ENCODE results near the gene MTFR1L. TPM values are rescaled to one million over a fixed set of nuclear protein-coding genes. Genes with fewer than 3 reads are reported as not detected.

MTFR1L gene
- total RNA-seq, 2 experiments from 2014 or later: 35.3 to 43.4 TPM

DNA sequence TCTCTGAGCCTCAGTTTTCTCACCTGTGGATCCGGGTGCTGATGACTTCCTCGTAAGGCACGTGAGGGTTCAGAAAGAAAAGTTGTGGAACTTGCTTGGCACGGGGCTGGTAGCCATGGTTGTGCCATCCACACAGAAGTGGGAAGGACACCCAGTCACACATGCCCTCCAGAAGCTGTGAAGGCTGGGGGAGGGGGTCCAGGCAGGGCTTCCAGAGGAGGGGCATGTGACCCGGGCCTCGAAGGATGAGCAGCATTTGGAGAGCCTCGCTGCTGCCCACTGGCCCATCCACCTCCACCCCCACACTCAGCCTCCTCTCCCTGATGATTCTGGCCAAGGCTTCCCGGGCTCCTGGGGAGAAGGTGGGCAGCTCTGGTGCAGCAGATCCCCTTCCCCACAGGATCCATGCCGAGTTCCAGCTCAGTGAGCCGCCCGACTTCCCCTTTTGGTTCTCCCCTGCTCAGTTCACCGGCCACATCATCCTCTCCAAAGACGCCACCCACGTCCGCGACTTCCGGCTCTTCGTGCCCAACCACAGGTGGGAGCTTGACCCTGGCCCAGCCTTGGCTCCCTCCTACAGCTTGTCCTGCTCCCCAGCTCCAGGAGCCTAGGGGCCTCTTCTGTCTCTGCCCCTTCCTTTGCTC lies 10.3 kb upstream of the MTFR1L start:
- H3K4me2 ChIP-seq (ENCODE audit: low read length): peak overlapping the region; percentile 61
- BruUV-seq (replicated peaks): no TSS peak

DNA sequence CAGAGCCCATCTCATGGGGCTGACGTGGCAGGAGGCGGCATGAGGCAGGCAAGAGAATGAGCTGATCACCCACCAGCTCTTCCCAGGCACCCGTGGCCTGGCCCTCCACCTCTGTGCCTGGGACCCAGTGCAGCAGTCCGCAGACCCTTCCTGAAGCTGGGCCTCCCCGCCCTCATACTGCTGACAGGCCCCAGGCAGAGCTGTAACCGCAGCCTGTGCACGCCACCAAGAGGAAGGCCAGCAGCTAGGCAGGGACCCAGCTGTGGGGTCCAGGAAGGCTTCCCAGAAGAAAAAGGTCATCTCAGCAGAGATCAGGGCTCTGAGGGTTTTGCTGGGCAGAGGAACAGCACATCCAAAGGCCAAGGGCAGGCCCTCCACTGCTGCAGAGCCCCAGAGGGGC lies 9.8 kb upstream of the MTFR1L start:
- Histone ChIP-seq H2AFZ (ENCODE audit: low read length) (peak overlapping the region; percentile 52; the same call in 1 of the 2 replicates), H3K27ac (ENCODE audit: low read depth, low read length, poor library complexity, severe bottlenecking) (peak overlapping the region; percentile 43), H3K36me3 (ENCODE audit: insufficient read depth, low read length) (no peaks in the 10 kb centered on the region), H3K4me2 (ENCODE audit: low read length) (peak overlapping the region; percentile 61), H4K20me1 (ENCODE audit: insufficient read depth, low read length) (no peaks in the 10 kb centered on the region), H3K4me1 (ENCODE audit: insufficient read depth, low read length, poor library complexity, severe bottlenecking) (peaks cover 21% of the 10 kb centered on the region), H3K4me3 (ENCODE audit: low read depth, low read length, poor library complexity, severe bottlenecking) (no peak overlapping the region), H3K79me2 (ENCODE audit: insufficient read depth, low read depth, low read length) (no peaks in the 10 kb centered on the region), H3K9me3 (ENCODE audit: low read length) (no peaks in the 10 kb centered on the region), H3K9me2 (ENCODE audit: insufficient read depth, low read length) (no peaks in the 10 kb centered on the region)
- intact Hi-C loops (cut with micrococcal nuclease; ENCODE audit: unreplicated experiment): loop anchor here (1.0 to 5.0 kb wide), 4 partner anchors 193 to 306 kb away; partner anchors contain the start of gene MAN1C1
- no TSS peak for BruUV-seq (replicated peaks)
- TF ChIP-seq, protein P1, sequence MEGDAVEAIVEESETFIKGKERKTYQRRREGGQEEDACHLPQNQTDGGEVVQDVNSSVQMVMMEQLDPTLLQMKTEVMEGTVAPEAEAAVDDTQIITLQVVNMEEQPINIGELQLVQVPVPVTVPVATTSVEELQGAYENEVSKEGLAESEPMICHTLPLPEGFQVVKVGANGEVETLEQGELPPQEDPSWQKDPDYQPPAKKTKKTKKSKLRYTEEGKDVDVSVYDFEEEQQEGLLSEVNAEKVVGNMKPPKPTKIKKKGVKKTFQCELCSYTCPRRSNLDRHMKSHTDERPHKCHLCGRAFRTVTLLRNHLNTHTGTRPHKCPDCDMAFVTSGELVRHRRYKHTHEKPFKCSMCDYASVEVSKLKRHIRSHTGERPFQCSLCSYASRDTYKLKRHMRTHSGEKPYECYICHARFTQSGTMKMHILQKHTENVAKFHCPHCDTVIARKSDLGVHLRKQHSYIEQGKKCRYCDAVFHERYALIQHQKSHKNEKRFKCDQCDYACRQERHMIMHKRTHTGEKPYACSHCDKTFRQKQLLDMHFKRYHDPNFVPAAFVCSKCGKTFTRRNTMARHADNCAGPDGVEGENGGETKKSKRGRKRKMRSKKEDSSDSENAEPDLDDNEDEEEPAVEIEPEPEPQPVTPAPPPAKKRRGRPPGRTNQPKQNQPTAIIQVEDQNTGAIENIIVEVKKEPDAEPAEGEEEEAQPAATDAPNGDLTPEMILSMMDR (conservative IDR thresholded peaks at IDR 0.05; ENCODE audit: low read length): peak; percentile 55
- no peak for TF ChIP-seq EZH2phosphoT487 (IDR thresholded peaks at IDR 0.05; ENCODE audit: borderline replicate concordance, low read depth, low read length)
- DNase-seq (ENCODE audit: low spot score): peak; percentile 44
- POLR2A ChIA-PET: interaction anchor here (0.6 to 1.4 kb wide), 3 partner anchors 9 to 288 kb away, joined by 3 to 6 read pairs (median 3); partner anchors contain the start of genes MTFR1L and SELENON
- CTCF ChIA-PET (ENCODE audit: unreplicated experiment): interaction anchor here (1.0 to 1.7 kb wide), 4 partner anchors 201 to 289 kb away, joined by 3 to 7 read pairs (median 4); no protein-coding TSS in a partner anchor

More for the DNA sequence above, 10.3 kb upstream of the MTFR1L start:
- ChIA-PET CTCF (ENCODE audit: unreplicated experiment) (interaction anchor here (1.0 to 1.7 kb wide), 4 partner anchors 200 to 289 kb away, joined by 3 to 7 read pairs (median 4); no protein-coding TSS in a partner anchor), POLR2A (interaction anchor here (0.6 to 1.4 kb wide), 2 partner anchors 9 to 10 kb away, joined by 3 to 6 read pairs; partner anchors contain the start of genes MTFR1L and SELENON)
- Histone ChIP-seq H3K9me2 (ENCODE audit: insufficient read depth, low read length) (no peaks in the 10 kb centered on the region), H3K9me3 (ENCODE audit: low read length) (no peaks in the 10 kb centered on the region), H4K20me1 (ENCODE audit: insufficient read depth, low read length) (no peaks in the 10 kb centered on the region), H3K36me3 (ENCODE audit: insufficient read depth, low read length) (no peaks in the 10 kb centered on the region), H3K4me1 (ENCODE audit: insufficient read depth, low read length, poor library complexity, severe bottlenecking) (peaks cover 21% of the 10 kb centered on the region), H2AFZ (ENCODE audit: low read length) (peak overlapping the region; percentile 52; the same call in 1 of the 2 replicates), H3K79me2 (ENCODE audit: insufficient read depth, low read depth, low read length) (no peaks in the 10 kb centered on the region), H3K4me3 (ENCODE audit: low read depth, low read length, poor library complexity, severe bottlenecking) (no peak overlapping the region), H3K27ac (ENCODE audit: low read depth, low read length, poor library complexity, severe bottlenecking) (peak overlapping the region; percentile 43)
- peak; percentile 77 for DNase-seq (ENCODE audit: low spot score)
- intact Hi-C loops (cut with micrococcal nuclease; ENCODE audit: unreplicated experiment): no loop called here
- no peak for TF ChIP-seq EZH2phosphoT487 (IDR thresholded peaks at IDR 0.05; ENCODE audit: borderline replicate concordance, low read depth, low read length)
- TF ChIP-seq, protein P1 (conservative IDR thresholded peaks at IDR 0.05; ENCODE audit: low read length): no peak

Data from OCI-LY7 (cell line).